ENCODE data around the gene TSG101.

The TSG101 gene

DNA sequence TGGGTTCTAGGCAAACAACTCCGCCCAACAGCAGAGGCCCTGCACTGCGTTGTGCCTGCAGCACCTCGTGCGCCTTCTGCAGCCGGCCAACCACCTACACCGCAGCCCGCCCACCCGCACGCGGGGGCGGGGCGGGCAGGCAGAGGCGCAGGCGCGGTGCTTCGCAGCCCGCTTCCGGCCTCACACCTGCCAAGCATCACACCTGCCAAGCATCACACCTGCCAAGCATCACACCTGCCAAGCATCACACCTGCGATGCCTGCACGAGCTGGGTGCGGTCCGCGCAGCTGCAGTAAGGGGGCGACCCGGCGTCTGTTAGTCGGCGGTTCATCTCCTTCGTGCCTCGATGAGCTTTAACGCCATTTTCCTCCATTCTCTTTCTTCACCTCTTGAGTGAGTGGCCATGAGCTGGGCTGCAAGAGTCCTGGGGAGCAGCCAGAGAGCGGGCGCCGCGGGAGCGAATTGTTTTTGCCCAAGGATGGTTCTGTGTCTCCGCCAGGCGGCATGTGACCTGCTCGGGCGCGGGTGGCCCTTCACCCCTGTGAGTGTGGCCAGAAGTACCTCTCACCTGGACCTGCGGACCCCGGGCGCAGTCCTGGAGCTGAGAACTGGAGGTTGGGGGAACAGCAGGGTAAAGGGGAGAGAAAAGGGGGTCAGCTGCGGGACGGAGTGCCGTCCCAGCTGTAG is 70.9 kb downstream of the TSG101 start, which contains the start of gene LDHAL6A:
Gene LDHAL6A, plus strand, starts transcription at position 171 of the 687 bp plus-strand sequence. CDS start 825 bp downstream, outside the sequence.
- in situ Hi-C loops (cut with MboI; ENCODE audit: low pct_unique_long_range_greater_than_20kb, low sequenced_read_pairs, unreplicated experiment) = no loop called here
- TF ChIP-seq, protein P1, sequence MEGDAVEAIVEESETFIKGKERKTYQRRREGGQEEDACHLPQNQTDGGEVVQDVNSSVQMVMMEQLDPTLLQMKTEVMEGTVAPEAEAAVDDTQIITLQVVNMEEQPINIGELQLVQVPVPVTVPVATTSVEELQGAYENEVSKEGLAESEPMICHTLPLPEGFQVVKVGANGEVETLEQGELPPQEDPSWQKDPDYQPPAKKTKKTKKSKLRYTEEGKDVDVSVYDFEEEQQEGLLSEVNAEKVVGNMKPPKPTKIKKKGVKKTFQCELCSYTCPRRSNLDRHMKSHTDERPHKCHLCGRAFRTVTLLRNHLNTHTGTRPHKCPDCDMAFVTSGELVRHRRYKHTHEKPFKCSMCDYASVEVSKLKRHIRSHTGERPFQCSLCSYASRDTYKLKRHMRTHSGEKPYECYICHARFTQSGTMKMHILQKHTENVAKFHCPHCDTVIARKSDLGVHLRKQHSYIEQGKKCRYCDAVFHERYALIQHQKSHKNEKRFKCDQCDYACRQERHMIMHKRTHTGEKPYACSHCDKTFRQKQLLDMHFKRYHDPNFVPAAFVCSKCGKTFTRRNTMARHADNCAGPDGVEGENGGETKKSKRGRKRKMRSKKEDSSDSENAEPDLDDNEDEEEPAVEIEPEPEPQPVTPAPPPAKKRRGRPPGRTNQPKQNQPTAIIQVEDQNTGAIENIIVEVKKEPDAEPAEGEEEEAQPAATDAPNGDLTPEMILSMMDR (IDR thresholded peaks at IDR 0.05; ENCODE audit: extremely low read depth, insufficient read depth, missing control alignments) = no peak
- peak; percentile 26 for DNase-seq (ENCODE audit: low spot score)

DNA sequence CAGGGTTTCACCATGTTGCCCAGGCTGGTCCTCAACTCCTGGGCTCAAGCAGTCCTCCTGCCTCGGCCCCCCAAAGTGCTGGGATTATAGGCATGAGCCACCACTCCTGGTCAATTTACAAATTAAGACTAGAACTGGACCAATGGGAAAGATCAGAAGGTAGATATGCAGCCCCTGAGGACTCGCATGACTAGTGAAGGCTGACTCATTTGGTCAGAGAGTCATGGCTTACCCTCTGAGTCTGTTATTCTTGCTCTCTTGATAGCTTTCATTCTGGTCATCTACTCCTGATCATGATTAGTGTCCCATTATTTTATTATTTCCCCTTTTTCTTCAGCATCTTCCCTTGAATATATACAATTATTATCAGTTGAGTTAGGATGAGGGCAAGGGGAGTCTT is 73.8 kb downstream of the TSG101 start:
- in situ Hi-C loops (cut with MboI; ENCODE audit: low pct_unique_long_range_greater_than_20kb, low sequenced_read_pairs, unreplicated experiment) = no loop called here
- TF ChIP-seq, protein P1 (IDR thresholded peaks at IDR 0.05; ENCODE audit: extremely low read depth, insufficient read depth, missing control alignments) = no peak
- DNase-seq (ENCODE audit: low spot score) = no peak

DNA sequence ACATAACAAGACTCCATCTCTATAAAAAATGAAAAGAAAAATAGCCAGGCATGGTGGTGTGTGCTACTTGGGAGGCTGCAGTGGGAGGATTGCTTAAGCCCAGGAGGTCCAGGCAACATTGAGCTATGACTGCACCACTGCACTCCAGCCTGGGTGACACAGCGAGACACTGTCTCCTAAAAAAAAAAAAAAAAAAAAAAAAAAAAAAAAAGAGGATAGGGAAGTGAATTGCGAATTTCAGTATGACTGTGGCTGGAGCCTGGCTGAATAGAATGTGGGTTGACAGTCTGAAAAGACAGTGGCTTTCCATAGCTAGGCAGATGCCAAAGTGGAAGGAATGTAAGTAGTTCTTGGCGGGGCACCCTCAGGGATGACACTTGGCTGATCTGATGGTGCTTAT is 77.5 kb downstream of the TSG101 start:
- TF ChIP-seq, protein P1 (IDR thresholded peaks at IDR 0.05; ENCODE audit: extremely low read depth, insufficient read depth, missing control alignments) = no peak

DNA sequence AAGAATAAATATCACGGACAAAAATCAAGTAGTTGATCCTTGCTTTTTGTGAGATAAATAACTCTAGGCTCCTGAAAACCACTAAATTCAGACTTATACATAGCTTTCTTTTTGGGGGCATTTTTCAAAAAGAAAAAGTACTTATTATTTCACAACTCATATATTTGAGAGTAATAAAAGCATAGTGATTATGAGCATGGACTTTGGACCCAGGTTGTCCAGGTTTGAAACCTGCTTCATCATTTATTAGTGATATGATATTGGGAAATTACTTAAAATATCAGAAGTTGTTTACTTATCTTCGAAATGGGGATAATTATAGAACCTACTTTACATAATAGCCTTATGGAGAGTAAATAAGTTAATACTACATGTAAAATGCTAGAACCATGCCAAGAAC is 88.1 kb downstream of the TSG101 start:
- DNase-seq (ENCODE audit: low spot score) = no peak
- TF ChIP-seq, protein P1 (IDR thresholded peaks at IDR 0.05; ENCODE audit: extremely low read depth, insufficient read depth, missing control alignments) = no peak
- in situ Hi-C loops (cut with MboI; ENCODE audit: low pct_unique_long_range_greater_than_20kb, low sequenced_read_pairs, unreplicated experiment) = no loop called here

More for the DNA sequence above, 77.5 kb downstream of the TSG101 start:
- in situ Hi-C loops (cut with MboI; ENCODE audit: low pct_unique_long_range_greater_than_20kb, low sequenced_read_pairs, unreplicated experiment) = no loop called here
- no peak for DNase-seq (ENCODE audit: low spot score)

Data from GM13977 (cell line).